ENCODE results near the gene KCNQ4.

The KCNQ4 gene

DNA sequence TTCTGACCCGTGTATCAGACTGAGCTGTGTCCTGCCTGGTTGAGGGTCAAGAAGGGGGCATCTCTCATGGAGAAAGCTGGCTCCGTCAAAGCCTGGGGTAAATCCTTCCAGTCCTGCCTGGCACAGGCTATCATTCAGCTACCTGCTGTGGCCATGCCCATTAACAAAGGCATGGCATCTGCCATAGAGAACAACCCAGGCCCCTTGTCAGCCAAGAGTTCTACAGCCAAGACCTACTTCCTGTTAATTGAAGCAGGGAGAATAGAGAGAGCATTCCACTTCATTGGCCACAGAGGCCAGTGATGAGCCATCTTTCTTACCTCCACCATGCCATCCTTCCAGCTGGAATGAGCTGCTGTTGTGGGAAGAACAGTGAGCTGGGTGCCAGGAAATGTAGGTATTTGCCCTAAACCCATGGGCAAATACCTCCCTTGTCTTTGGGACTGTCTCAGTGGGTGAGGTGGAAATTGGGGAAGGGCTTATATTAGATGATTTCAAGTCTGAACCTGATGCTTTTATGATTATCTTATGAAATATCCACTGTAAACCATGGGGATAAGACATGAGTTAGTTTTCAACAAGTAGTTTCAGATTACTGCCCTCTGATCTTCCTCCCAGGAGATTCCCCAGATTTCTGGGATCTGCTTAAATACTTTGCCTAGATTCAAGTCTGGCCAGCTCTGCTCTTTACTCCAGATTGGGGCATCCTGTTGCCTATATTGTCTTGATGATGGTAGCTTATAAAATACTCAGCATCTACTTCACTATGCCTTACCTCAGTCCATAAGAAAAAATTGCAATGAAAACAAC, 11.2 kb upstream of the KCNQ4 start:
- H3K9ac ChIP-seq (ENCODE audit: insufficient read length, low read depth): no peak overlapping the region
- no peaks in the 10 kb centered on the region for H3K27me3 ChIP-seq (ENCODE audit: insufficient read depth, insufficient read length)
- TF ChIP-seq SUZ12 (IDR thresholded peaks at IDR 0.05; ENCODE audit: extremely low read depth, insufficient read depth, insufficient read length) (no peak), YY1 (IDR thresholded peaks at IDR 0.05; ENCODE audit: insufficient read depth, insufficient read length) (no peak), ZNF274 (IDR thresholded peaks at IDR 0.05; ENCODE audit: low read depth, low read length) (no peak)
- H3K9me3 ChIP-seq (ENCODE audit: insufficient read depth, low read length): peaks cover 12% of the 10 kb centered on the region; the same call in 1 of the 2 replicates
- peaks cover 52% of the 10 kb centered on the region for H3K36me3 ChIP-seq (ENCODE audit: insufficient read depth, insufficient read length, low read length)
- no peak for DNase-seq (ENCODE audit: low read depth, low spot score)
- peaks cover 7% of the 10 kb centered on the region for H3K4me1 ChIP-seq (ENCODE audit: insufficient read depth, insufficient read length)
- no peak overlapping the region for H3K4me3 ChIP-seq (ENCODE audit: insufficient read length, low read depth)

DNA sequence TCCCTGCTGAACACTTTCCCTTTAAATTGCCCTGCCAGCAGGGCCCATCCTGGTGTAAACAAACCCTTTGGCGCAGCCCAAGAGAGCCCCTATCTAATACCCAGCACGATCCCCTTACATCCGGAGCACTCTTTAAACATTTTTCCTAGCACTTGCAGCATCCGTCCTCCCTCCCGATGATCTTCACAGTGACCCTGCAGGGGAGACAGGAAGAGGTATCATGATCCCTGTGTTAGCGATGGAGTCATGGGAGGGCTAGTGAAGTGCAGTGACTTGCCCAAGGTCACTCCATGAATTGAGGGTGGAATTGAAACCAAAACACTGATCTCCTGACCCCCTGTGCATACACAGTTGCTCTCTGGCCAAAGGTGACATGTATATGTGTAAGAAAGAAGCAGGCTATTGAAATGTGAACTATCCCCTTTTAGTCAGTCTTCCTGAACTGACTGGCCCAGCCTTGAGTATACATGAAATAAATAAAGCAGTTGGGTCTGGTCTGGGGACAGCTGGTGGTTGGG, 9.8 kb upstream of the KCNQ4 start:
- H3K4me1 ChIP-seq (ENCODE audit: insufficient read depth, insufficient read length): peaks cover 10% of the 10 kb centered on the region
- no peak overlapping the region for H3K4me3 ChIP-seq (ENCODE audit: insufficient read length, low read depth)
- H3K9ac ChIP-seq (ENCODE audit: insufficient read length, low read depth): no peak overlapping the region
- H3K27me3 ChIP-seq (ENCODE audit: insufficient read depth, insufficient read length): no peaks in the 10 kb centered on the region
- H3K9me3 ChIP-seq (ENCODE audit: insufficient read depth, low read length): peaks cover 12% of the 10 kb centered on the region; the same call in 1 of the 2 replicates
- DNase-seq (ENCODE audit: low read depth, low spot score): no peak
- TF ChIP-seq YY1 (IDR thresholded peaks at IDR 0.05; ENCODE audit: insufficient read depth, insufficient read length) (no peak), ZNF274 (IDR thresholded peaks at IDR 0.05; ENCODE audit: low read depth, low read length) (no peak), SUZ12 (IDR thresholded peaks at IDR 0.05; ENCODE audit: extremely low read depth, insufficient read depth, insufficient read length) (no peak)
- H3K36me3 ChIP-seq (ENCODE audit: insufficient read depth, insufficient read length, low read length): peaks cover 40% of the 10 kb centered on the region

DNA sequence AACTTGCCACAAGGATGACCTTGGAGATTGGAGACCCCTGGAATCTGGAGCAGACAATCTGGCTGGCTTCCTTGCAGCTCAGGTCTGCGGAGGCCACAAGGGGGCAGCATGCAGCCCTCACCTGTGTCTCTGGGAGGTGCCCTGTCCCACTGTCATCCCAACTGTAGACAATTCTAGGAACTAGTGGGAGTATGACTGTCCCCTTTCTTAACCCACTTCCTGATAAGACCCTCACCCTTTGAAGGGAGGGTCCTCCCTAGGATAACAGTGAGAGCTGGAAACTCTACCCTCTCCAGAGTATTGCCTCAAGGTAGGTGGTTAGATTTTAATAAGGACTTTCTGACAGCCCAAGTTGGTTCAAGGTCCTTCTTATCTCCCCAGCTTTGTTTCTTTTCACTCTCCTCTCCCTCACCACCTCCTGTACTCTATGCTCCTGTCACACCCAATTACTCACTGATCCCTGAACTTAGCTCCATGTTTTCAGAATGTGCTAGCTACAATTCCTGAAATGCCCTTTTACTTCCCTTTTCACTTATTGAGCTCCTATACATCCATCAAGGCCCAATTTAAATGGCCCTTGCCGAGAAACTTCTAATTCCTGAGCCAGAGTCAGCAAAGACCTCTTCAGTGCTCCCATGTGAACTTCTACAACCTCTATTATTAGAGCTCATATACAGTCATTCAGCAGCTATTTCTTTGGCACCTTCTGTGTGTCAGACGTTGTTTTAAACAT, 9.2 kb upstream of the KCNQ4 start:
- Histone ChIP-seq H3K9ac (ENCODE audit: insufficient read length, low read depth) (no peak overlapping the region), H3K4me3 (ENCODE audit: insufficient read length, low read depth) (no peak overlapping the region), H3K4me1 (ENCODE audit: insufficient read depth, insufficient read length) (peaks cover 10% of the 10 kb centered on the region), H3K36me3 (ENCODE audit: insufficient read depth, insufficient read length, low read length) (peaks cover 34% of the 10 kb centered on the region), H3K9me3 (ENCODE audit: insufficient read depth, low read length) (peaks cover 12% of the 10 kb centered on the region; the same call in 1 of the 2 replicates), H3K27me3 (ENCODE audit: insufficient read depth, insufficient read length) (no peaks in the 10 kb centered on the region)
- DNase-seq (ENCODE audit: low read depth, low spot score): peak; percentile 70
- no peak for TF ChIP-seq ZNF274 (IDR thresholded peaks at IDR 0.05; ENCODE audit: low read depth, low read length)
- no peak for TF ChIP-seq YY1 (IDR thresholded peaks at IDR 0.05; ENCODE audit: insufficient read depth, insufficient read length)
- TF ChIP-seq SUZ12 (IDR thresholded peaks at IDR 0.05; ENCODE audit: extremely low read depth, insufficient read depth, insufficient read length): no peak

DNA sequence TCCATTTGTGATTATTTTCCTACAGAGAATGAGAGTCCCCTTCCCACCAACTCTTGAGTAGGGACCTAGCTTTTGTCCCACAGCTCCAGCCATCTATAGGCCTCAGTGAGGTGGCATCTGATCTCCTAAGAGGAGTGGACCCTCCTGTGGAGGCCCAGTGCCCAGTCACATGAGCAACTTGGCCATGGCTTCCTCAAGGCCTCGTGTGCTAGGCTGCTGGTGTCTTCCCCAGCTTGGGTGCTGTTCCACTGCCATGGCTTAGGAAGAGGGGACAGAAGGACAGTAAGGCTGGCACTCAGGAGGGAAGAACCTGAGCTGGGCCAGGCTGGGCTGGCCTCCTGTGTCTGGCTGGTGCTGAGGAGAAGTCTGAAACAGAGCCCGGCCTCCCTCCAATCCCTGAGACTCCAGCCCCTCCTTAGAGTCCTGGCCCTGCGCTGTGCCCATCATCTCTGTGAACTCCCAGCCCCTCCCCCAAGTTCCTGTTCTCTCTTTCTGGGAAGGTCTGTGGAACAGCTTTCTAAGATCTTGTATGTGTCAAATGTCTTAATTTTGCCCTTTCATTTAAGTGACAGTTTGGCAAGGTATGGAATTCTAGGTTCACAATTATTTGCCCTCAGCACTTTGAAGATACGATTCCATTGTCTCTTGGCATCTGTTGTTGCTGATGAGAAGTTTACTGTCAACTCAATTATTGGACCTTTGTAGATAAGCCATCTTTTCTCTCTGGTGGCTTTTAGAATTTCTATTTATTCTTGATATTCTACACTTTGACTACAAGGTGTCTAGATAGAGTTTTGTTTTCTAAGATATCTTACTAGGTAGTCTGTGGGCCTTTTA, 7.1 kb upstream of the KCNQ4 start:
- no peak overlapping the region for H3K9ac ChIP-seq (ENCODE audit: insufficient read length, low read depth)
- TF ChIP-seq ZNF274 (IDR thresholded peaks at IDR 0.05; ENCODE audit: low read depth, low read length) (no peak), SUZ12 (IDR thresholded peaks at IDR 0.05; ENCODE audit: extremely low read depth, insufficient read depth, insufficient read length) (no peak), YY1 (IDR thresholded peaks at IDR 0.05; ENCODE audit: insufficient read depth, insufficient read length) (no peak)
- H3K27me3 ChIP-seq (ENCODE audit: insufficient read depth, insufficient read length): peaks cover 7% of the 10 kb centered on the region
- H3K9me3 ChIP-seq (ENCODE audit: insufficient read depth, low read length): peaks cover 12% of the 10 kb centered on the region; the same call in 1 of the 2 replicates
- peaks cover 14% of the 10 kb centered on the region for H3K36me3 ChIP-seq (ENCODE audit: insufficient read depth, insufficient read length, low read length)
- DNase-seq (ENCODE audit: low read depth, low spot score): no peak
- H3K4me1 ChIP-seq (ENCODE audit: insufficient read depth, insufficient read length): peaks cover 5% of the 10 kb centered on the region
- H3K4me3 ChIP-seq (ENCODE audit: insufficient read length, low read depth): no peak overlapping the region

DNA sequence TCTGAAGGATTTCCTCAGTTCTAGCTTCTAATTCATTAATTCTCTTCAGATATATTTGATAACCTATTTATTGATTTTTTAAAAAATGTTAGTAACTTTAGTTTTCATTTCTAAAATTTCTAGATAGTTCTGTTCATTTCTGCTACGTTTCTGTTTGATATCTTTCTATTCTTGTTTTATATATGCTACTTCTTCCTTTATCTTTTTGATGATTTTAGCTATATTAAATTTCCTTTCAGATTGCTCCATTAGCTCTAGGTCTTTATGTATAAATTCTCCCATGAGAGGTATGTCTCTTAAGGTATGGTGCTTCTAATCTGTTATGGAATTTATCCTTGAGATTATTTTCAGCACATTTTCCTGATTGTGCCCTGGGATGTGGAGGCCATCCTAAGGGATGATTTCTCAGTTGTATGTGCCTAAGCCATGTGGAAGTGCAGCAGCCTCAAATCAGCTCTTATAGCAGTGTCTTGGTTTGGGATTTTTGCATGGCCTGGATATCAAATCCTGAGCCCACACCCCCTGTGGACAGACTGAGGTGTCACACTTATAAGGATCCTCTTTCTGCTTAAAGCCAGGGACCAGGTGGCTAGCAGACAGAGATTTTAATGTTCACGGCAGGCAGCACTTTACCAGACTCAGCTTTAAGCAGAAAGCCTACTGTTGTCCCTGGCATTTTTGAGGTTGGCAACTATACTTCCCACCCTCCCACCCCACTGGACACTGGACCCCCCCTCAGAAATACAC, 6.2 kb upstream of the KCNQ4 start:
- H3K4me3 ChIP-seq (ENCODE audit: insufficient read length, low read depth): no peak overlapping the region
- DNase-seq (ENCODE audit: low read depth, low spot score): no peak
- peaks cover 12% of the 10 kb centered on the region; the same call in 1 of the 2 replicates for H3K9me3 ChIP-seq (ENCODE audit: insufficient read depth, low read length)
- TF ChIP-seq YY1 (IDR thresholded peaks at IDR 0.05; ENCODE audit: insufficient read depth, insufficient read length): no peak
- TF ChIP-seq ZNF274 (IDR thresholded peaks at IDR 0.05; ENCODE audit: low read depth, low read length): no peak
- no peak for TF ChIP-seq SUZ12 (IDR thresholded peaks at IDR 0.05; ENCODE audit: extremely low read depth, insufficient read depth, insufficient read length)
- peaks cover 4% of the 10 kb centered on the region for H3K36me3 ChIP-seq (ENCODE audit: insufficient read depth, insufficient read length, low read length)
- H3K9ac ChIP-seq (ENCODE audit: insufficient read length, low read depth): no peak overlapping the region
- peaks cover 17% of the 10 kb centered on the region for H3K27me3 ChIP-seq (ENCODE audit: insufficient read depth, insufficient read length)
- peaks cover 12% of the 10 kb centered on the region for H3K4me1 ChIP-seq (ENCODE audit: insufficient read depth, insufficient read length)

Data from NT2/D1 (cell line).